Measurements from ENCODE around the gene GBX2.
"Not testable (repeated sequence)": the region's sequence is repeated elsewhere in the genome, so short reads cannot be mapped to it uniquely, and the experiment has no call there.

GBX2 gene

DNA sequence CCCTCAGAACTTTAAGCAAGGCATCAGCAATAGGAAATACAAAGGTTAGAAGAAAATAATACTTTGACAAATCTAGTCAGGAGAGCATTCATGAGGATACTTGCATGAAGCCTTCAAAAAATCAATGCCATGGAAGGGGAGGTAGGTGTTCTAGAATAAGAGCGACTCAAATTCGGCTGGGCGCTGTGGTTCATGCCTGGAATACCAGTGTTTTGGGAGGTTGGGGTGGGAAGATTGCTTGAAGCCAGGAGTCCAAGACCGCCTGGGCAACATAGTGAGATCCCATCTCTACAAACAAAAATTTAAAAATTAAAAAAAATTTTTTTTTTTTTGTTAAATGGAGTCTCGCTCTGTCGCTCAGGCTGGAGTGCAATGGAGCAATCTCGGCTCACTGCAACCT lies 21.8 kb downstream of the GBX2 start:
- Histone ChIP-seq H3K27ac (no peak overlapping the region), H4K20me1 (ENCODE audit: insufficient read depth) (no peaks in the 10 kb centered on the region), H3K4me2 (no peak overlapping the region), H2AFZ (ENCODE audit: low read depth) (no peak overlapping the region), H3K36me3 (ENCODE audit: insufficient read depth) (no peaks in the 10 kb centered on the region), H3K4me3 (IDR thresholded peaks at IDR 0.05; ENCODE audit: insufficient read depth, low read depth, low read length) (no peak overlapping the region), H3K9ac (no peak overlapping the region), H3K4me1 (ENCODE audit: low read depth, poor library complexity, severe bottlenecking) (no peaks in the 10 kb centered on the region), H3K79me2 (ENCODE audit: insufficient read depth, low read depth) (no peaks in the 10 kb centered on the region), H3K27me3 (ENCODE audit: insufficient read depth, low read depth) (no peaks in the 10 kb centered on the region)
- TF ChIP-seq CTCF (conservative IDR thresholded peaks at IDR 0.05; ENCODE audit: low read depth, low read length), result no peak

- Histone ChIP-seq H2AFZ (ENCODE audit: low read depth) (no peak overlapping the region), H3K4me1 (ENCODE audit: low read depth, poor library complexity, severe bottlenecking) (no peaks in the 10 kb centered on the region), H3K79me2 (ENCODE audit: insufficient read depth, low read depth) (no peaks in the 10 kb centered on the region), H3K4me2 (no peak overlapping the region), H3K27me3 (ENCODE audit: insufficient read depth, low read depth) (no peaks in the 10 kb centered on the region), H3K9ac (no peak overlapping the region), H3K27ac (no peak overlapping the region), H3K36me3 (ENCODE audit: insufficient read depth) (no peaks in the 10 kb centered on the region), H3K4me3 (IDR thresholded peaks at IDR 0.05; ENCODE audit: insufficient read depth, low read depth, low read length) (no peak overlapping the region), H4K20me1 (ENCODE audit: insufficient read depth) (no peaks in the 10 kb centered on the region)
- TF ChIP-seq CTCF (conservative IDR thresholded peaks at IDR 0.05; ENCODE audit: low read depth, low read length), result no peak
These were observed 24.4 kb downstream of the GBX2 start for GRCh38 chr2:236143811-236144210.

- not testable (repeated sequence) for H3K27ac ChIP-seq; H3K36me3 ChIP-seq (ENCODE audit: insufficient read depth); H3K27me3 ChIP-seq (ENCODE audit: insufficient read depth, low read depth); H3K79me2 ChIP-seq (ENCODE audit: insufficient read depth, low read depth); H3K4me1 ChIP-seq (ENCODE audit: low read depth, poor library complexity, severe bottlenecking); H3K4me3 ChIP-seq (IDR thresholded peaks at IDR 0.05; ENCODE audit: insufficient read depth, low read depth, low read length); H3K9ac ChIP-seq; H2AFZ ChIP-seq (ENCODE audit: low read depth); H4K20me1 ChIP-seq (ENCODE audit: insufficient read depth); H3K4me2 ChIP-seq
These were observed 26.6 kb downstream of the GBX2 start for GRCh38 chr2:236141616-236142015.

GRCh38 chr2:236137066-236137465 lies 31.1 kb downstream of the GBX2 start:
- Histone ChIP-seq H3K36me3 (ENCODE audit: insufficient read depth) (no peaks in the 10 kb centered on the region), H3K79me2 (ENCODE audit: insufficient read depth, low read depth) (no peaks in the 10 kb centered on the region), H3K4me3 (IDR thresholded peaks at IDR 0.05; ENCODE audit: insufficient read depth, low read depth, low read length) (no peak overlapping the region), H4K20me1 (ENCODE audit: insufficient read depth) (no peaks in the 10 kb centered on the region), H2AFZ (ENCODE audit: low read depth) (no peak overlapping the region), H3K9ac (no peak overlapping the region), H3K4me1 (ENCODE audit: low read depth, poor library complexity, severe bottlenecking) (no peaks in the 10 kb centered on the region), H3K27me3 (ENCODE audit: insufficient read depth, low read depth) (no peaks in the 10 kb centered on the region), H3K27ac (no peak overlapping the region), H3K4me2 (no peak overlapping the region)
- TF ChIP-seq CTCF (conservative IDR thresholded peaks at IDR 0.05; ENCODE audit: low read depth, low read length), result no peak

- Histone ChIP-seq H3K27me3 (ENCODE audit: insufficient read depth, low read depth) (no peaks in the 10 kb centered on the region), H3K79me2 (ENCODE audit: insufficient read depth, low read depth) (no peaks in the 10 kb centered on the region), H3K4me3 (IDR thresholded peaks at IDR 0.05; ENCODE audit: insufficient read depth, low read depth, low read length) (no peak overlapping the region), H3K36me3 (ENCODE audit: insufficient read depth) (no peaks in the 10 kb centered on the region), H2AFZ (ENCODE audit: low read depth) (no peak overlapping the region), H3K9ac (no peak overlapping the region), H3K4me1 (ENCODE audit: low read depth, poor library complexity, severe bottlenecking) (no peaks in the 10 kb centered on the region), H3K4me2 (no peak overlapping the region), H3K27ac (no peak overlapping the region), H4K20me1 (ENCODE audit: insufficient read depth) (no peaks in the 10 kb centered on the region)
- TF ChIP-seq CTCF (conservative IDR thresholded peaks at IDR 0.05; ENCODE audit: low read depth, low read length), result no peak
These were observed 31.6 kb downstream of the GBX2 start for GRCh38 chr2:236136538-236136937.
